Aorta (tissue), 5 donors: ENCODE measurements around the gene KRT84. TPM values are rescaled to one million over a fixed set of nuclear protein-coding genes. Genes with fewer than 3 reads are reported as not detected.

Experiments
- ATAC-seq: fragments of 200-7000 bp; cut with Tn5 transposase; one replicate; pipeline ENCODE4 v1.9.1; 2022; ENCODE audit warnings: moderate library complexity; ENCODE audit not compliant: low FRiP score
- DNase-seq, 2 donors: peaks; one replicate each; pipeline ENCODE4 v3.0.0-alpha.2; 2020
- H3K27ac ChIP-seq, 2 donors: one replicate each; pipeline ENCODE4 v1.5.1; 2013; ENCODE audit warnings: low read length in 2 of 2, mild to moderate bottlenecking in 2 of 2, moderate library complexity in 2 of 2, control low read depth in 1 of 2, inconsistent platforms in 1 of 2, low read depth in 1 of 2
- H3K27me3 ChIP-seq, 2 donors: one replicate each; pipeline ENCODE4 v1.6.1; 2013; ENCODE audit warnings: control low read depth in 1 of 2, low read length in 1 of 2, mild to moderate bottlenecking in 1 of 2, moderate library complexity in 1 of 2; ENCODE audit not compliant: insufficient read depth in 2 of 2, control insufficient read depth in 1 of 2
- H3K36me3 ChIP-seq, 2 donors: one replicate each; pipeline ENCODE4 v1.6.1; 2013; ENCODE audit warnings: control low read depth in 1 of 2, low read length in 1 of 2, mild to moderate bottlenecking in 1 of 2; ENCODE audit not compliant: insufficient read depth in 2 of 2, control insufficient read depth in 1 of 2
- H3K4me1 ChIP-seq, 2 donors: one replicate each; pipeline ENCODE4 v1.6.1; 2013; ENCODE audit warnings: low read length in 2 of 2, control low read depth in 1 of 2, mild to moderate bottlenecking in 1 of 2, moderate library complexity in 1 of 2; ENCODE audit not compliant: insufficient read depth in 2 of 2, control insufficient read depth in 1 of 2
- H3K4me3 ChIP-seq, 2 donors: one replicate each; pipeline ENCODE4 v1.5.1; 2013; ENCODE audit warnings: low read length in 2 of 2, control low read depth in 1 of 2, mild to moderate bottlenecking in 1 of 2
- H3K9me3 ChIP-seq: one replicate; pipeline ENCODE4 v1.6.1; 2013; ENCODE audit warnings: mild to moderate bottlenecking, low read length; ENCODE audit not compliant: control insufficient read depth
- WGBS, 2 donors: extraction: QIAGEN DNeasy Blood & Tissue Kit; methylation state at CpG; one replicate each; pipeline ENCODE4 v1.1.7; 2013; 5-methylcytosine and 5-hydroxymethylcytosine counted together
- intact Hi-C, 2 donors: fragments of 100-400 bp; cut with DNase I; formaldehyde crosslinking; loops; one replicate each; pipeline versions ENCODE4 v1.14.2 to v1.15.0; 2022
- polyA plus RNA-seq, 2 donors: library from polyadenylated mRNA; stranded (reverse); fragments of 200-250 nt; gene quantifications; one replicate each; pipeline ENCODE4 v1.2.3, GENCODE V29; 2013
- total RNA-seq, 2 donors: library from RNA; stranded (reverse); fragmentation: NEBNext Ultra II Directional; extraction: Animal tissue kit (Norgen Biotek cat#: 25700); gene quantifications; one replicate each; pipeline ENCODE4 v1.2.1, GENCODE V29; 2021
- donor health status: healthy with polysubstance abuse.
- donor health status: Bipolar disorder and iron deficiency.
- donor health status: DM: no; HTN: no; CAD: no.
- donor health status: DM: no; HTN: no; CAD: no.
- donor health status: DM: yes; HTN: yes; CAD: no.

Gene KRT84
- total and polyA plus RNA-seq, 4 donors = not detected

- Histone ChIP-seq H3K27ac (no peak overlapping the region), H3K27me3 (no peaks in the 10 kb centered on the region), H3K4me3 (no peak overlapping the region), H3K9me3 (no peaks in the 10 kb centered on the region), H3K4me1 (no peaks in the 10 kb centered on the region), H3K36me3 (no peaks in the 10 kb centered on the region)
- intact Hi-C loops = no loop called here
- ATAC-seq (no peak), DNase-seq (no peak)
- 89% methylated on average over 11 of the region's 11 CpGs for WGBS, 2 donors
These were observed 23.2 kb downstream of the KRT84 start for GRCh38 chr12:52362118-52362726.

GRCh38 chr12:52361553-52361952 is 23.9 kb downstream of the KRT84 start:
- Histone ChIP-seq H3K27me3 (no peaks in the 10 kb centered on the region), H3K36me3 (no peaks in the 10 kb centered on the region), H3K9me3 (no peaks in the 10 kb centered on the region), H3K4me1 (no peaks in the 10 kb centered on the region), H3K4me3 (no peak overlapping the region), H3K27ac (no peak overlapping the region)
- 71 to 90% methylated on average over 1 of the region's 1 CpG for WGBS, 2 donors
- no peak for DNase-seq
- no peak for ATAC-seq
- intact Hi-C loops = no loop called here

GRCh38 chr12:52360663-52361271 is 24.7 kb downstream of the KRT84 start:
- DNase-seq (peak in 1 of 2 donors; percentile 65), ATAC-seq (no peak)
- intact Hi-C loops = no loop called here
- 82 to 83% methylated on average over 13 of the region's 13 CpGs for WGBS, 2 donors
- Histone ChIP-seq H3K36me3 (no peaks in the 10 kb centered on the region), H3K9me3 (no peaks in the 10 kb centered on the region), H3K4me3 (no peak overlapping the region), H3K27me3 (no peaks in the 10 kb centered on the region), H3K27ac (no peak overlapping the region), H3K4me1 (no peaks in the 10 kb centered on the region)

- WGBS, 2 donors = 92 to 93% methylated on average over 7 of the region's 7 CpGs
- no peak overlapping the region for H3K4me3 ChIP-seq
- H3K36me3 ChIP-seq = no peaks in the 10 kb centered on the region
- peak in 1 of 2 donors; percentile 55 for DNase-seq
- ATAC-seq = no peak
- H3K9me3 ChIP-seq = no peaks in the 10 kb centered on the region
- no peaks in the 10 kb centered on the region for H3K27me3 ChIP-seq
- no peaks in the 10 kb centered on the region for H3K4me1 ChIP-seq
- intact Hi-C loops = no loop called here
- H3K27ac ChIP-seq = no peak overlapping the region
These were observed 25.3 kb downstream of the KRT84 start for GRCh38 chr12:52360106-52360662.

GRCh38 chr12:52359621-52360061 is 25.8 kb downstream of the KRT84 start:
- DNase-seq = peak in 1 of 2 donors; percentile 42
- Histone ChIP-seq H3K27me3 (no peaks in the 10 kb centered on the region), H3K27ac (no peak overlapping the region), H3K4me1 (no peaks in the 10 kb centered on the region), H3K4me3 (no peak overlapping the region), H3K9me3 (no peaks in the 10 kb centered on the region), H3K36me3 (no peaks in the 10 kb centered on the region)
- no peak for ATAC-seq
- intact Hi-C loops = no loop called here
- WGBS, 2 donors = 73 to 74% methylated on average over 5 of the region's 5 CpGs

GRCh38 chr12:52358575-52359350 is 26.7 kb downstream of the KRT84 start:
- WGBS, 2 donors = 91 to 96% methylated on average over 5 of the region's 5 CpGs
- intact Hi-C loops = no loop called here
- DNase-seq (peak in 1 of 2 donors; percentile 64), ATAC-seq (no peak)
- Histone ChIP-seq H3K4me1 (no peaks in the 10 kb centered on the region), H3K9me3 (no peaks in the 10 kb centered on the region), H3K36me3 (no peaks in the 10 kb centered on the region), H3K27ac (no peak overlapping the region), H3K4me3 (no peak overlapping the region), H3K27me3 (no peaks in the 10 kb centered on the region)

GRCh38 chr12:52356762-52357580 is 28.5 kb downstream of the KRT84 start:
- ATAC-seq (no peak), DNase-seq (peak in 1 of 2 donors; percentile 62)
- Histone ChIP-seq H3K9me3 (no peaks in the 10 kb centered on the region), H3K27me3 (no peaks in the 10 kb centered on the region), H3K4me1 (no peaks in the 10 kb centered on the region), H3K27ac (no peak overlapping the region), H3K36me3 (no peaks in the 10 kb centered on the region), H3K4me3 (no peak overlapping the region)
- intact Hi-C loops = no loop called here
- 93 to 95% methylated on average over 20 of the region's 20 CpGs for WGBS, 2 donors

GRCh38 chr12:52356031-52356761 is 29.3 kb downstream of the KRT84 start:
- Histone ChIP-seq H3K27ac (no peak overlapping the region), H3K9me3 (no peaks in the 10 kb centered on the region), H3K4me3 (no peak overlapping the region), H3K27me3 (no peaks in the 10 kb centered on the region), H3K36me3 (no peaks in the 10 kb centered on the region), H3K4me1 (no peaks in the 10 kb centered on the region)
- 91 to 92% methylated on average over 56 of the region's 56 CpGs for WGBS, 2 donors
- intact Hi-C loops = no loop called here
- peak in 1 of 2 donors; percentile 71 for DNase-seq
- ATAC-seq = no peak
